Liver (tissue), 9 donors: ENCODE measurements around the gene WNK4. TPM values are rescaled to one million over a fixed set of nuclear protein-coding genes. Genes with fewer than 3 reads are reported as not detected.

Experiments
- DNase-seq: peaks from one replicate; pipeline ENCODE4 v3.0.0-alpha.2; 2017; ENCODE audit warnings: low spot score
- H3K27ac ChIP-seq, 2 donors: one replicate each; pipeline ENCODE4 v1.7.0; 2013; ENCODE audit warnings: inconsistent platforms in 2 of 2, low read length in 2 of 2, control low read depth in 1 of 2, low read depth in 1 of 2, mild to moderate bottlenecking in 1 of 2
- H3K27me3 ChIP-seq, 4 donors: one replicate each; pipeline versions ENCODE4 v1.6.1 to v1.7.0; 2013; ENCODE audit warnings: low read length in 3 of 4, inconsistent platforms in 1 of 4, mild to moderate bottlenecking in 1 of 4, moderate library complexity in 1 of 4; ENCODE audit not compliant: control insufficient read depth in 4 of 4, insufficient read depth in 4 of 4
- H3K36me3 ChIP-seq, 4 donors: one replicate each; pipeline versions ENCODE4 v1.6.1 to v1.7.0; 2013; ENCODE audit warnings: low read length in 3 of 4, mild to moderate bottlenecking in 3 of 4, low read depth in 1 of 4, moderate library complexity in 1 of 4; ENCODE audit not compliant: control insufficient read depth in 4 of 4, insufficient read depth in 3 of 4
- H3K4me1 ChIP-seq, 4 donors: one replicate each; pipeline versions ENCODE4 v1.6.1 to v1.7.0; 2013; ENCODE audit warnings: low read length in 3 of 4, mild to moderate bottlenecking in 3 of 4, moderate library complexity in 1 of 4; ENCODE audit not compliant: control insufficient read depth in 4 of 4, insufficient read depth in 4 of 4
- H3K4me3 ChIP-seq, 3 donors: one replicate each; pipeline versions ENCODE4 v1.6.1 to v1.7.0; 2013; ENCODE audit warnings: low read length in 3 of 3, control low read depth in 1 of 3, low read depth in 1 of 3, mild to moderate bottlenecking in 1 of 3
- H3K9ac ChIP-seq, 2 donors: one replicate each; pipeline ENCODE4 v1.7.0; 2013; ENCODE audit warnings: low read length in 2 of 2, mild to moderate bottlenecking in 2 of 2, moderate library complexity in 2 of 2, control low read depth in 1 of 2, low read depth in 1 of 2
- H3K9me3 ChIP-seq, 4 donors: one replicate each; pipeline versions ENCODE4 v1.6.1 to v1.7.0; 2013; ENCODE audit warnings: low read length in 3 of 4; ENCODE audit not compliant: control insufficient read depth in 4 of 4
- ATF3 ChIP-seq: IDR thresholded peaks from 2 replicates; pipeline ENCODE4 v1.6.1; 2016; ENCODE audit warnings: antibody characterized with exemption
- CTCF ChIP-seq: fragments of 150-350 bp; IDR thresholded peaks from 2 replicates; pipeline ENCODE4 v1.5.1; 2017; ENCODE audit warnings: improper control_type of control experiment, low read depth, low read length; ENCODE audit not compliant: missing input control
- EGR1 ChIP-seq, 2 donors: IDR thresholded peaks; 2 replicates each; pipeline ENCODE4 v1.6.1; 2016 to 2018; ENCODE audit warnings: antibody characterized with exemption in 2 of 2, low read depth in 2 of 2
- FOXA1 ChIP-seq: IDR thresholded peaks from 2 replicates; pipeline ENCODE4 v1.6.1; 2016; ENCODE audit warnings: antibody characterized with exemption
- FOXA2 ChIP-seq: IDR thresholded peaks from 2 replicates; pipeline ENCODE4 v1.6.1; 2016; ENCODE audit warnings: antibody characterized with exemption
- GABPA ChIP-seq, 2 donors: IDR thresholded peaks in 1 of 2; conservative IDR thresholded peaks in 1 of 2; 2 replicates each; pipeline ENCODE4 v1.6.1; 2016; ENCODE audit warnings: antibody characterized with exemption in 2 of 2, mild to moderate bottlenecking in 1 of 2, moderate library complexity in 1 of 2
- HNF4G ChIP-seq: IDR thresholded peaks from 2 replicates; pipeline ENCODE4 v1.6.1; 2016; ENCODE audit warnings: antibody characterized with exemption
- JUND ChIP-seq, 2 donors: IDR thresholded peaks; 2 replicates each; pipeline ENCODE4 v1.6.1; 2016; ENCODE audit warnings: antibody characterized with exemption in 2 of 2
- MAX ChIP-seq: IDR thresholded peaks from 2 replicates; pipeline ENCODE4 v1.6.1; 2016; ENCODE audit warnings: antibody characterized with exemption
- RAD21 ChIP-seq, 2 donors: IDR thresholded peaks; 2 replicates each; pipeline ENCODE4 v1.6.1; 2016; ENCODE audit warnings: antibody characterized with exemption in 2 of 2, mild to moderate bottlenecking in 2 of 2
- REST ChIP-seq: IDR thresholded peaks from 2 replicates; pipeline ENCODE4 v1.6.1; 2016; ENCODE audit warnings: antibody characterized with exemption, mild to moderate bottlenecking
- RXRA ChIP-seq, 2 donors: IDR thresholded peaks; 2 replicates each; pipeline ENCODE4 v1.6.1; 2017 to 2018; ENCODE audit warnings: antibody characterized with exemption in 2 of 2, mild to moderate bottlenecking in 1 of 2
- SP1 ChIP-seq: IDR thresholded peaks from 2 replicates; pipeline ENCODE4 v1.6.1; 2018; ENCODE audit warnings: antibody characterized with exemption, mild to moderate bottlenecking
- TAF1 ChIP-seq: conservative IDR thresholded peaks from 2 replicates; pipeline ENCODE4 v1.6.1; 2016; ENCODE audit warnings: antibody characterized with exemption, mild to moderate bottlenecking
- YY1 ChIP-seq: IDR thresholded peaks from 2 replicates; pipeline ENCODE4 v1.6.1; 2016; ENCODE audit warnings: antibody characterized with exemption, mild to moderate bottlenecking
- ZBTB33 ChIP-seq: IDR thresholded peaks from 2 replicates; pipeline ENCODE4 v1.6.1; 2016; ENCODE audit warnings: antibody characterized with exemption
- WGBS: extraction: QIAGEN DNeasy Blood & Tissue Kit; methylation state at CpG from one replicate; pipeline ENCODE4 v1.1.7; 2013; 5-methylcytosine and 5-hydroxymethylcytosine counted together
- polyA plus RNA-seq, 2 donors: library from polyadenylated mRNA; stranded (reverse) in 1 of 2; unstranded in 1 of 2; fragments of 200-250 nt in 1 of 2; fragments of >200 nt in 1 of 2; fragmentation: Nextera tagmentation in 1 of 2; extraction: Ambion mirVana in 1 of 2; gene quantifications; one replicate each; pipeline versions ENCODE4 v1.2.1 to v1.2.3, GENCODE V29; 2013 to 2015
- total RNA-seq, 2 donors: library from RNA; depleted of rRNA; stranded (reverse); fragments of >200 nt; gene quantifications; one replicate each; pipeline ENCODE4 v1.2.3, GENCODE V29; 2014
- donor health status: healthy.
- donor health status: healthy.
- donor health status: healthy.
- donor health status: healthy.
- donor health status: healthy.

Gene WNK4
- total and polyA plus RNA-seq, 4 donors = 0.33 to 7.5 (median 0.50) TPM

GRCh38 chr17:42775534-42776098 is 4.8 kb upstream of the WNK4 start:
- no peak overlapping the region for H3K9ac ChIP-seq
- no peaks in the 10 kb centered on the region for H3K9me3 ChIP-seq
- DNase-seq = no peak
- peaks cover 6 to 18% (median 17%) of the 10 kb centered on the region in 4 donors for H3K4me1 ChIP-seq
- no peak overlapping the region for H3K4me3 ChIP-seq
- no peaks in the 10 kb centered on the region for H3K27me3 ChIP-seq
- peaks cover 2 to 41% (median 20%) of the 10 kb centered on the region in 4 donors for H3K36me3 ChIP-seq
- WGBS = 61% methylated on average over 3 of the region's 3 CpGs
- no peak overlapping the region for H3K27ac ChIP-seq
- TF ChIP-seq HNF4G = no peak
- TF ChIP-seq GABPA (IDR thresholded peaks at IDR 0.05 in 1 of 2, conservative IDR thresholded peaks at IDR 0.05 in 1 of 2) = no peak
- TF ChIP-seq REST = no peak
- no peak for TF ChIP-seq MAX
- no peak for TF ChIP-seq ATF3
- TF ChIP-seq TAF1 = no peak
- no peak for TF ChIP-seq CTCF
- TF ChIP-seq YY1 = no peak
- no peak for TF ChIP-seq FOXA2
- no peak for TF ChIP-seq EGR1 (IDR thresholded peaks at IDR 0.05; ENCODE audit: low read depth in 2 of 2)
- TF ChIP-seq SP1 = no peak
- TF ChIP-seq FOXA1 = no peak
- no peak for TF ChIP-seq ZBTB33

- WGBS = 92% methylated on average over 5 of the region's 5 CpGs
- Histone ChIP-seq H3K27me3 (peaks cover 0 to 6% (median 0%) of the 10 kb centered on the region in 4 donors), H3K9ac (no peak overlapping the region), H3K4me3 (no peak overlapping the region), H3K9me3 (no peaks in the 10 kb centered on the region), H3K36me3 (peaks cover 2 to 41% (median 20%) of the 10 kb centered on the region in 4 donors), H3K4me1 (peaks cover 9 to 24% (median 20%) of the 10 kb centered on the region in 4 donors), H3K27ac (no peak overlapping the region)
- DNase-seq = no peak
- TF ChIP-seq YY1 (no peak), HNF4G (no peak), RAD21 (IDR thresholded peaks at IDR 0.05) (no peak), RXRA (IDR thresholded peaks at IDR 0.05) (no peak), ZBTB33 (no peak), MAX (no peak), TAF1 (no peak), CTCF (no peak), SP1 (no peak), JUND (IDR thresholded peaks at IDR 0.05) (no peak)
These were observed 1.8 kb upstream of the WNK4 start for GRCh38 chr17:42778570-42778969.
